DOHH2 (cell line): Measurements from ENCODE around the gene PRKG2.

Experiments
- H3F3A ChIP-seq: fragments of 200-600 bp; sonication (generic), shearing (Covaris generic); 2 replicates; pipeline ENCODE4 v1.6.0; 2016; ENCODE audit warnings: antibody characterized with exemption, mild to moderate bottlenecking; ENCODE audit not compliant: control insufficient read depth, insufficient read depth
- H3K27ac ChIP-seq: fragments of 200-600 bp; sonication (generic); 2 replicates; pipeline ENCODE4 v1.5.1; 2014; ENCODE audit warnings: low read depth, mild to moderate bottlenecking, low read length, moderate library complexity
- H3K27me3 ChIP-seq: fragments of 200-600 bp; sonication (generic); 2 replicates; pipeline ENCODE4 v1.6.1; 2014; ENCODE audit warnings: mild to moderate bottlenecking, low read length, mixed read lengths; ENCODE audit not compliant: control insufficient read depth
- H3K36me3 ChIP-seq: fragments of 200-600 bp; sonication (generic); 2 replicates; pipeline ENCODE4 v1.6.1; 2014; ENCODE audit warnings: mild to moderate bottlenecking, low read length, moderate library complexity, mixed read lengths; ENCODE audit not compliant: control insufficient read depth
- H3K4me1 ChIP-seq: fragments of 200-600 bp; sonication (generic); 2 replicates; pipeline ENCODE4 v1.6.1; 2014; ENCODE audit warnings: mild to moderate bottlenecking, low read length, mixed read lengths; ENCODE audit not compliant: control insufficient read depth
- H3K4me2 ChIP-seq: fragments of 200-600 bp; sonication (generic); 2 replicates; pipeline ENCODE4 v1.6.0; 2014; ENCODE audit warnings: mild to moderate bottlenecking, low read length, moderate library complexity
- H3K4me3 ChIP-seq: fragments of 200-600 bp; sonication (generic); 2 replicates; pipeline ENCODE4 v1.5.1; 2014; ENCODE audit warnings: mild to moderate bottlenecking, low read length, mixed read lengths
- H3K79me2 ChIP-seq: fragments of 200-600 bp; sonication (generic); 2 replicates; pipeline ENCODE4 v1.6.1; 2014; ENCODE audit warnings: mild to moderate bottlenecking, low read length, mixed read lengths; ENCODE audit not compliant: control insufficient read depth
- H3K9me2 ChIP-seq: fragments of 200-600 bp; sonication (generic); replicated peaks from 2 replicates; pipeline ENCODE4 v1.6.1; 2014; ENCODE audit warnings: mild to moderate bottlenecking, low read length, mixed read lengths; ENCODE audit not compliant: control insufficient read depth
- H3K9me3 ChIP-seq: fragments of 200-600 bp; sonication (generic); 2 replicates; pipeline ENCODE4 v1.6.1; 2014; ENCODE audit warnings: antibody characterized with exemption, low read length, mixed read lengths; ENCODE audit not compliant: control insufficient read depth, insufficient read depth
- H4K20me1 ChIP-seq: fragments of 200-600 bp; sonication (generic); 2 replicates; pipeline ENCODE4 v1.6.0; 2014; ENCODE audit warnings: low read depth, mild to moderate bottlenecking, antibody characterized with exemption, low read length, moderate library complexity; ENCODE audit not compliant: control insufficient read depth, insufficient read depth
- CTCF ChIP-seq: fragments of 200-600 bp; sonication (generic); IDR thresholded peaks from one replicate; pipeline ENCODE4 v1.5.1; 2014; ENCODE audit warnings: antibody characterized with exemption, mild to moderate bottlenecking, low read depth, low read length; ENCODE audit not compliant: poor library complexity, severe bottlenecking
- EZH2phosphoT487 ChIP-seq: fragments of 200-600 bp; sonication (generic); IDR thresholded peaks from 2 replicates; pipeline ENCODE4 v1.6.1; 2017; ENCODE audit warnings: borderline replicate concordance, mild to moderate bottlenecking, antibody characterized with exemption, low read length, moderate library complexity, mixed read lengths

Gene PRKG2

GRCh38 chr4:81040012-81040659 lies 174.9 kb downstream of the PRKG2 start:
- Histone ChIP-seq H3K79me2 (peaks cover 3% of the 10 kb centered on the region; the same call in 1 of the 2 replicates), H3K36me3 (peaks cover 8% of the 10 kb centered on the region; the same call in 1 of the 2 replicates), H3K4me1 (peaks cover 30% of the 10 kb centered on the region), H3K27ac (peak overlapping the region; percentile 53), H3K9me2 (no peaks in the 10 kb centered on the region), H3K27me3 (no peaks in the 10 kb centered on the region), H3F3A (0 out of 2 replicates have a peak, but pooled peaks cover 2% of the 10 kb centered on the region), H4K20me1 (no peaks in the 10 kb centered on the region), H3K4me3 (peak overlapping the region; percentile 45), H3K4me2 (peak overlapping the region; percentile 62), H3K9me3 (peaks cover 3% of the 10 kb centered on the region; the same call in 1 of the 2 replicates)
- peak; percentile 80 for TF ChIP-seq CTCF
- TF ChIP-seq EZH2phosphoT487 = no peak

- H3K4me3 ChIP-seq = peak overlapping the region; percentile 45
- peak overlapping the region; percentile 62 for H3K4me2 ChIP-seq
- no peaks in the 10 kb centered on the region for H3K9me3 ChIP-seq
- TF ChIP-seq EZH2phosphoT487 (no peak), CTCF (no peak)
- no peaks in the 10 kb centered on the region for H3K27me3 ChIP-seq
- H3F3A ChIP-seq = 0 out of 2 replicates have a peak, but pooled peaks cover 2% of the 10 kb centered on the region
- H3K4me1 ChIP-seq = peaks cover 30% of the 10 kb centered on the region
- no peaks in the 10 kb centered on the region for H3K9me2 ChIP-seq
- H4K20me1 ChIP-seq = no peaks in the 10 kb centered on the region
- H3K79me2 ChIP-seq = peaks cover 3% of the 10 kb centered on the region; the same call in 1 of the 2 replicates
- peaks cover 8% of the 10 kb centered on the region; the same call in 1 of the 2 replicates for H3K36me3 ChIP-seq
- peak overlapping the region; percentile 53 for H3K27ac ChIP-seq
Observed at GRCh38 chr4:81039351-81039972, 175.6 kb downstream of the PRKG2 start.

GRCh38 chr4:81038636-81039350 lies 176.2 kb downstream of the PRKG2 start:
- H3K9me2 ChIP-seq = no peaks in the 10 kb centered on the region
- H3K4me3 ChIP-seq = peak overlapping the region; percentile 45
- TF ChIP-seq EZH2phosphoT487 (no peak), CTCF (no peak)

More at GRCh38 chr4:81038636-81039350, 176.2 kb downstream of the PRKG2 start:
- peaks cover 37% of the 10 kb centered on the region for H3K4me1 ChIP-seq
- peak overlapping the region; percentile 62 for H3K4me2 ChIP-seq
- H3K79me2 ChIP-seq = peaks cover 3% of the 10 kb centered on the region; the same call in 1 of the 2 replicates
- H4K20me1 ChIP-seq = no peaks in the 10 kb centered on the region
- peak overlapping the region; percentile 53 for H3K27ac ChIP-seq
- 0 out of 2 replicates have a peak, but pooled peaks cover 2% of the 10 kb centered on the region for H3F3A ChIP-seq
- peaks cover 10% of the 10 kb centered on the region; the same call in 1 of the 2 replicates for H3K36me3 ChIP-seq
- H3K9me3 ChIP-seq = no peaks in the 10 kb centered on the region
- no peaks in the 10 kb centered on the region for H3K27me3 ChIP-seq
